Measurements from ENCODE around the gene DERL2. TPM values are rescaled to one million over a fixed set of nuclear protein-coding genes. Genes with fewer than 3 reads are reported as not detected.

The DERL2 gene
- total RNA-seq, 1 donor from 2014 or later, result 64.0 TPM

DNA sequence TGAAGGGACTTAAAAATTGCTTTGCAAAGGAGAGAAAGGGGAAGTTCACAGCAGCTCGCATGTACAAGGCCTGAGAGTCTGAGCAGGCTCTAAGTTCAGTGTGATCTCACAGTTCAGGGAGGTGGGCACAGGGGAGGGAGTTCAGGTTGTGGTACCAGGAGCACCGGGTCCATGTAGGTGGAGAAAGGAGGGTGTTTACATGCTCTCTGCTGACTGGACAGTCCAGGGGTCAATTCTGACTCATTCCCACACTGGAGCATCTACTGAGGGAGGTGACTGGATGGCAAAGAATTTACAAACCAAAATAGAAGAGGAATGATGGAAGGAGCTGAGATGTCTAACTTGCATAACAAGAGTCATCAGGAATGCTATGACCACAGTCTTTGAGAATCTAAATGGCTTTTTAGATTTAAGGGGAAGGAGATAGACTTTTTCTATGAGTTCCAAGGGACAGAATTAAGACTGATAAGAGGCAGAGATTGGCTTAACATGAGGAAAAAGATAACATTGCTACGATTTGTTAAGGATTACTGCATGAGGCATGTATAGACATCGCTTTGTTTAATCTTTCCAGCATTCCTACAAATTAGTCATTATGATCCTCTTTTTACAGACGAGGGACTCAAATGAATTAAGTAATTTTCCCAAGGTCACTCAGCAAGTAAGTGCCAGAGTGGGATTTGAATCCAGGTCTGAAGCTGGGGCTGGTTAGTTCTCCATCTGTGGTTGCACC is 30.2 kb upstream of the DERL2 start:
- Histone ChIP-seq H3K9me3 (no peaks in the 10 kb centered on the region), H3K27ac (no peak overlapping the region), H3K4me1 (no peaks in the 10 kb centered on the region), H3K36me3 (peaks cover 37% of the 10 kb centered on the region), H3K27me3 (no peaks in the 10 kb centered on the region), H3K4me3 (no peak overlapping the region)
- intact Hi-C loops (cut with DNase I), result no loop called here
- ATAC-seq, result peak; percentile 47
- peak; percentile 9 for DNase-seq
- TF ChIP-seq, protein P1, sequence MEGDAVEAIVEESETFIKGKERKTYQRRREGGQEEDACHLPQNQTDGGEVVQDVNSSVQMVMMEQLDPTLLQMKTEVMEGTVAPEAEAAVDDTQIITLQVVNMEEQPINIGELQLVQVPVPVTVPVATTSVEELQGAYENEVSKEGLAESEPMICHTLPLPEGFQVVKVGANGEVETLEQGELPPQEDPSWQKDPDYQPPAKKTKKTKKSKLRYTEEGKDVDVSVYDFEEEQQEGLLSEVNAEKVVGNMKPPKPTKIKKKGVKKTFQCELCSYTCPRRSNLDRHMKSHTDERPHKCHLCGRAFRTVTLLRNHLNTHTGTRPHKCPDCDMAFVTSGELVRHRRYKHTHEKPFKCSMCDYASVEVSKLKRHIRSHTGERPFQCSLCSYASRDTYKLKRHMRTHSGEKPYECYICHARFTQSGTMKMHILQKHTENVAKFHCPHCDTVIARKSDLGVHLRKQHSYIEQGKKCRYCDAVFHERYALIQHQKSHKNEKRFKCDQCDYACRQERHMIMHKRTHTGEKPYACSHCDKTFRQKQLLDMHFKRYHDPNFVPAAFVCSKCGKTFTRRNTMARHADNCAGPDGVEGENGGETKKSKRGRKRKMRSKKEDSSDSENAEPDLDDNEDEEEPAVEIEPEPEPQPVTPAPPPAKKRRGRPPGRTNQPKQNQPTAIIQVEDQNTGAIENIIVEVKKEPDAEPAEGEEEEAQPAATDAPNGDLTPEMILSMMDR (IDR thresholded peaks at IDR 0.05), result no peak

DNA sequence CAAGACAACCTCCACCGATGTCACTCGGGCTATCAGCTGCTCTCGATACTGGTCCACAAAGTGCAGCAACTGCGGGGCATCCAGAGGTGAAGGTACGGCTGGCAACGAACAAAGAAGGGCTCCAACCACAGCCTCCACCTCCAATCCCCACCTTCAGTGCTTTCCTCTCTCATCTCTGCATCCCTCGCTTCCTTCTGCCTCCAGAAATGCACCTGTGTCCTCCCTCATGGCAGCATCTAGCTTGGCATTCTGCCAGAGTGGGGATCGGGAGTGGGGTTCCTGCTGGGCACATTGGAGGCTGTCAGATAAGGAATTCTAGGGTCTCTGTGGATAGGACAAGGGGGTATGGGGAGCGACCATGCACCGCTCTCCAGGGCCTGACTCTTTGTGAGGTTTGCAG is 29.0 kb upstream of the DERL2 start:
- TF ChIP-seq, protein P1 (IDR thresholded peaks at IDR 0.05), result no peak
- Histone ChIP-seq H3K9me3 (no peaks in the 10 kb centered on the region), H3K36me3 (peaks cover 24% of the 10 kb centered on the region), H3K4me3 (no peak overlapping the region), H3K4me1 (no peaks in the 10 kb centered on the region), H3K27ac (no peak overlapping the region), H3K27me3 (no peaks in the 10 kb centered on the region)
- DNase-seq, result peak; percentile 37
- intact Hi-C loops (cut with DNase I), result no loop called here
- ATAC-seq, result no peak

DNA sequence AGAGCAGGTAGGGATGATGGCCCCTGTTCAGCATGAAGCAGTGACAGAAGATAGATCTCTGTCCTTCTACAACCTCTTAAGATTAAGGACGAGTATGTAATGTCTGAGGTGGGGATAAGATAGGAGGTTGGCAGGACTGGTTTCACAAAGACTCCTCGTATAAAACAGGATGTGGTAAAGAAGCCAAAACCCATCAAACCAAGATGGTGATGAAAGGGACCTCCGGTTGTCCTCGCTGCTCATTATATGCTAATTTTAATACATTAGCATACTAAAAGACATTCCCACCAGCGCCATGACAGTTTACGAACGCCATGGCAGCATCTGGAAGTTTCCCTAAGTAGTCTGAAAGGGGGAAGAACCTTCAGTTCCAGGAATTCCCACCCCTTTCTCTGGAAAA is 27.6 kb upstream of the DERL2 start:
- intact Hi-C loops (cut with DNase I), result no loop called here
- Histone ChIP-seq H3K27me3 (no peaks in the 10 kb centered on the region), H3K27ac (no peak overlapping the region), H3K36me3 (peaks cover 23% of the 10 kb centered on the region), H3K9me3 (no peaks in the 10 kb centered on the region), H3K4me3 (no peak overlapping the region), H3K4me1 (no peaks in the 10 kb centered on the region)
- ATAC-seq (no peak), DNase-seq (no peak)
- TF ChIP-seq, protein P1 (IDR thresholded peaks at IDR 0.05), result no peak

DNA sequence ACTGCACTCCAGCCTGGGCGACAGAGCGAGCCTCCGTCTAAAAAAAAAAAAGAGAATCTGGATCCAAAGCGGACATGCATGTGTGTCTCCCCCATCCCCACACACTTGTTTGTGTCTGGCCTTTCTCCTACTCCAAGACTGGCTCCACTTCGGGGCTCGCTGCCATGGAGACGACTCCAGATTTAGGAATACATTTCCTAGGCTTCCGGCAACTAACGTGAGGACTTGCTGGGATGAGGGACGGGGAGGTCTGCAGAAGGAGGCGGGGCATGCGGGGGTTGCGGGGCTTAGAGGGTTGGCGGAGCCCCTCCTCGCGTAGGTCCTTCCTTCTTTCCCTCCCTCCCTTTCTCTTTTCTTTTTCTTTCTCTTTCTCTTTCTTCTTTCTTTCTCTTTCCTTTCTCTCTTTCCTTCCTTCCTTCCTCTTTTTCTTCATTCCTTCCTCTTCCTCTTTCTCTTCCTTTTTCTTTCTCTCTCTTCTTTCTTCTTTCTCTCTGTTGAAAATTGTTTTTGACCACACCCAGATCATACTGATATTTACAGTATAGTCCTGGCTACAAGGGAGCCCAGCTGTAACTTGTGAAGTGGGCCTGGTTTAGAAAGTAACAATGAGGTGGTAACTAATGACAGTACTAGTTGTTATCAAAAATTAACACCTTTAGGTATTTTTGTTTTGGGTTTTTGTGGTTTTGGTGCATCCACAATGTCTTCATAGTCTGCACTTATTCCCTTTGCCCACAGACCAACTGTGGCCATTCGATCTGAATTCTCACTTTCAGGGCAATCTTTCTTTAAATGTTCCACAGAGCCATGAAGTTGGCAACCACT is 25.6 kb upstream of the DERL2 start:
- no peaks in the 10 kb centered on the region for H3K9me3 ChIP-seq
- no peak overlapping the region for H3K27ac ChIP-seq
- intact Hi-C loops (cut with DNase I), result no loop called here
- no peak overlapping the region for H3K4me3 ChIP-seq
- H3K36me3 ChIP-seq, result peaks cover 21% of the 10 kb centered on the region
- TF ChIP-seq, protein P1 (IDR thresholded peaks at IDR 0.05), result no peak
- no peaks in the 10 kb centered on the region for H3K4me1 ChIP-seq
- no peak for ATAC-seq
- no peaks in the 10 kb centered on the region for H3K27me3 ChIP-seq
- DNase-seq, result no peak

DNA sequence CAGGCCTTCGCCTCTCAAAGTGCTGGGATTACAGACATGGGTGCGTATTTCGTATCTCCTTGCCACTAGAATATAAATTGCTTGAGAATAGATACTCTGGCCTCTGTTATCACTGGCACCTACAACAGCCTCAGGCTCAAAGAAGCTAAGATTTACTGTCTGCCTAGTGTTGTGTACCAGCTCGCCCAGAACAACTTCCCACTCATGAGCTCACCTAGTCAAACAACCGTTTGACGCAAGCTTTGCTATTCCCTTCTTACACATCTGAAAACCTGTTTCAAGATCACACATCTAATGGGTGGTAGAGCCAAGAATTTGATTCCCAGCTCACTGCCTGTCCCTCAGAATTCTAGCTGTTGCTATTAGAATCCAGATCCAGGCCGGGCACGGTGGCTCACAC is 24.8 kb upstream of the DERL2 start:
- Histone ChIP-seq H3K36me3 (peaks cover 14% of the 10 kb centered on the region), H3K27ac (no peak overlapping the region), H3K4me1 (no peaks in the 10 kb centered on the region), H3K27me3 (no peaks in the 10 kb centered on the region), H3K9me3 (no peaks in the 10 kb centered on the region), H3K4me3 (no peak overlapping the region)
- intact Hi-C loops (cut with DNase I), result no loop called here
- no peak for ATAC-seq
- DNase-seq, result no peak
- TF ChIP-seq, protein P1 (IDR thresholded peaks at IDR 0.05), result no peak
